Cortex of kidney (tissue), 1 donor: Measurements from ENCODE around the gene FAIM.
"Not testable (repeated sequence)": the region's sequence is repeated elsewhere in the genome, so short reads cannot be mapped to it uniquely, and the experiment has no call there.

Experiments
- DNase-seq: peaks from one replicate; lab custom pipeline; 2025; lab: John Stamatoyannopoulos, UW

FAIM gene

DNA sequence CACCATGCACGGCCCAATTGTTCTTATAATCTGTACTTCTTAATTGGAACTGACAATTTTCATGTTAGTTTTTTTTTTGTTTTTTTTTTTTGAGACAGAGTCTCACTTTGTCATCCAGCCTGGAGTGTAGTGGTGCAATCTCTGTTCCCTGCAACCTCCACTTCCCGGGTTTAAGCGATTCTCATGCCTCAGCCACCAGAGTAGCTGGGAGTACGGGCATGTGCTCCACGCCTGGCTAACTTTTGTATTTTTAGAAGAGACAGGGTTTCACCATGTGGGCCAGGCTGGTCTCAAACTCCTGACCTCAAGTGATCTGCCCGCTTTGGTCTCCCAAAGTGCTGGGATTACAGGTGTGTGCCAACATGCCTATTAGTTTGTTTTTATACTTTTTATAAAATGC is 72.4 kb downstream of the FAIM start:
- DNase-seq: not testable (repeated sequence)

DNA sequence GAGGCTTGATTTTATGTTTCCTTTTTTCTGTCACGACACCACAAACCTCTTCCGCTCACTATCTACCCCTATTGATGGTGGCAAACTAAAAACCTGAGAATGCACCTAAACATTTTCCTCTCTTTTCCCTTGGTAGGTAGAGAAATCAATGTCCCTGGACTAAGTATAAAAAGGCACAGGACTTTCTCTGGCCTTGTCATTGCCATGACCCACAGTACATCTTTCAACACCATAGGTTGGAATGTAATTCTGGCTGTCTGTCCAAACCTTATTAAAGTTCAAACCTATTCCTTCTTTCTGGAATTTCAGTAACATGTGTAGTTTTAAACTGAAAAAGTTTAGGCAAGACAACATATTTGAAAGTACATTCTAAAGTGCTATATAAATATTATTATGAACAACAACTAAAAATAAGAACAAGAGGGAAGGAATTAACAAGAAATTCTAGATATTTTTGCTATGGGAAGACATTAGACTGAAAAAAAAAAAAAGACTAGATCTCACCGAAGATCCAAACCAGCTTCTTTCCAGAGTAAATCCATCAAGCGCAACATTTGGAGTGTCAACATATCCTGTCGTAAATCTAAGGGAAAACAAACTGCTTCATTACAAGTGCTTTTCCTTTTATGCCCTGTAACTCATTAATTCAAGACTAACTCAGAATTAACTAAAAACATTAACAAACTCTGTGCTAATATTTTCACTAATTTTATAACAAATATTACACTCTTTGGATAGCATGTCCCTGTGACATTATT is 73.1 kb downstream of the FAIM start:
- no peak for DNase-seq

DNA sequence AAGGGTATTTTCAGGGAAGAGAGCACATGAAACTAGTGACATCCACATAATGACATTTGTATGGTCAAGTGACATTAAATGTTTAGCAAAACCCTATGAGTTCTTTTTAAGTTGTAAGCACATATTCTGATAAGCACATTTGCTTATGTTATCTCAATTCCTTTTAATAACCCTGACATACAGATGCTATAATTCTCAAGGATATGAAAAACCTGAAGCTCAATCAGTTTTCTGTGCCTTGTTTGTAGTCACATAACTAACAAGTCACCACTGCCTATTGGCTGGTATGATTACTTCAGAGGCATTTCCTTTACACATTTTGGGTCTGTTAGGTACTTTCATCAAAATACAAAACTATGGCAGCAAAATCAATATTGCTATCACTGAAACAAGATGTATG is 74.1 kb downstream of the FAIM start:
- no peak for DNase-seq
